HG03060 (cell line): ENCODE measurements around the gene CCNT1.
"Not testable (repeated sequence)": the region's sequence is repeated elsewhere in the genome, so short reads cannot be mapped to it uniquely, and the experiment has no call there.

Experiments
- ATAC-seq: cut with Tn5 transposase; IDR thresholded peaks from one replicate; pipeline ENCODE4 v1.9.1; 2021; ENCODE audit warnings: low read depth, moderate number of reproducible peaks; ENCODE audit not compliant: unreplicated experiment

Gene CCNT1

GRCh38 chr12:48643011-48643410 lies 73.5 kb downstream of the CCNT1 start:
- ATAC-seq = no peak

- ATAC-seq = not testable (repeated sequence)
Observed at GRCh38 chr12:48641752-48642555, 74.6 kb downstream of the CCNT1 start.

GRCh38 chr12:48640854-48641253 lies 75.7 kb downstream of the CCNT1 start:
- ATAC-seq = no peak

GRCh38 chr12:48640428-48640827 lies 76.1 kb downstream of the CCNT1 start:
- no peak for ATAC-seq
